HEK293 (cell line): Measurements from ENCODE around the gene SARNP.

Source experiments
- CTCF ChIA-PET: fragments of 350-600 bp; formaldehyde crosslinking; extraction: SDS; loops from one replicate; lab custom pipeline; 2021; ENCODE audit warnings: antibody characterized with exemption; lab: Yijun Ruan, JAX
- POLR2A ChIA-PET: fragments of 300-600 bp; formaldehyde crosslinking; extraction: SDS; loops from one replicate; lab custom pipeline; 2020; ENCODE audit warnings: antibody characterized with exemption, inconsistent platforms; lab: Yijun Ruan, JAX
- H3K27ac ChIP-seq: fragments of 200-500 bp; sonication (Bioruptor generic); 2 replicates; pipeline ENCODE4 v1.5.1; 2014; ENCODE audit warnings: low read depth, low read length, control low read depth, inconsistent platforms; ENCODE audit errors: extremely low read depth
- H3K36me3 ChIP-seq, 2 experiments: fragments of 200-500 bp in 1 of 2; sonication (Bioruptor generic) in 1 of 2; 1 replicate in 1 of 2; 2 replicates in 1 of 2; pipeline ENCODE4 v1.5.1; 2014 to 2017; ENCODE audit warnings: inconsistent platforms in 2 of 2, low read length in 2 of 2; ENCODE audit not compliant: control insufficient read depth in 2 of 2, insufficient read depth in 1 of 2
- H3K4me1 ChIP-seq: fragments of 200-500 bp; sonication (Bioruptor generic); 2 replicates; pipeline ENCODE4 v1.5.1; 2014; ENCODE audit warnings: mild to moderate bottlenecking, low read length, inconsistent platforms; ENCODE audit not compliant: control insufficient read depth, insufficient read depth
- H3K4me3 ChIP-seq: 2 replicates; pipeline ENCODE4 v1.5.1; 2011; ENCODE audit warnings: low read depth, mild to moderate bottlenecking, control low read depth, low read length, moderate library complexity
- H3K9me3 ChIP-seq: fragments of 200-500 bp; sonication (Bioruptor generic); 2 replicates; pipeline ENCODE4 v1.5.1; 2014; ENCODE audit warnings: low read depth, low read length, inconsistent platforms; ENCODE audit not compliant: control insufficient read depth, insufficient read depth
- CTCF ChIP-seq: fragments of 450-650 bp; formaldehyde crosslinking; IDR thresholded peaks from 2 replicates; pipeline ENCODE4 v1.5.1; 2016; ENCODE audit warnings: missing biosample characterization, missing genetic modification characterization
- IKZF3 ChIP-seq: fragments of 450-650 bp; IDR thresholded peaks from 2 replicates; pipeline ENCODE4 v1.5.0; 2018; ENCODE audit warnings: missing biosample characterization, mild to moderate bottlenecking, missing genetic modification characterization, moderate library complexity
- KLF16 ChIP-seq: fragments of 450-650 bp; formaldehyde crosslinking; IDR thresholded peaks from 2 replicates; pipeline ENCODE4 v1.5.1; 2017; ENCODE audit warnings: missing biosample characterization, missing genetic modification characterization
- MZF1 ChIP-seq: fragments of 450-650 bp; formaldehyde crosslinking; IDR thresholded peaks from 2 replicates; pipeline ENCODE4 v1.5.1; 2017; ENCODE audit warnings: missing biosample characterization, missing genetic modification characterization, borderline replicate concordance
- TCF7L2 ChIP-seq: IDR thresholded peaks from 2 replicates; pipeline ENCODE4 v1.6.1; 2011; ENCODE audit warnings: low read depth, mild to moderate bottlenecking, inconsistent platforms, low read length, moderate library complexity, borderline replicate concordance
- YY2 ChIP-seq: fragments of 450-650 bp; formaldehyde crosslinking; IDR thresholded peaks from 2 replicates; pipeline ENCODE4 v1.5.1; 2016; ENCODE audit warnings: missing biosample characterization, missing genetic modification characterization
- ZBTB48 ChIP-seq: fragments of 450-650 bp; formaldehyde crosslinking; IDR thresholded peaks from 2 replicates; pipeline ENCODE4 v1.5.1; 2016; ENCODE audit warnings: missing biosample characterization, missing genetic modification characterization
- ZEB2 ChIP-seq: fragments of 450-650 bp; formaldehyde crosslinking; IDR thresholded peaks from 2 replicates; pipeline ENCODE4 v1.5.1; 2016; ENCODE audit warnings: missing biosample characterization, missing genetic modification characterization
- ZNF114 ChIP-seq: fragments of 450-650 bp; formaldehyde crosslinking; IDR thresholded peaks from 2 replicates; pipeline ENCODE4 v1.5.0; 2017; ENCODE audit warnings: missing biosample characterization, missing genetic modification characterization
- ZNF140 ChIP-seq: fragments of 450-650 bp; formaldehyde crosslinking; IDR thresholded peaks from 2 replicates; pipeline ENCODE4 v1.5.1; 2016; ENCODE audit warnings: missing biosample characterization, missing genetic modification characterization
- ZNF248 ChIP-seq: fragments of 450-650 bp; formaldehyde crosslinking; IDR thresholded peaks from 2 replicates; pipeline ENCODE4 v1.5.1; 2017; ENCODE audit warnings: missing biosample characterization, missing genetic modification characterization
- ZNF274 ChIP-seq, 2 experiments: fragments of 200-500 bp in 1 of 2; fragments of 450-650 bp in 1 of 2; sonication (Bioruptor generic) in 1 of 2; formaldehyde crosslinking in 1 of 2; IDR thresholded peaks; 2 replicates each; pipeline versions ENCODE4 v1.5.1 to v1.6.1; 2014 to 2016; ENCODE audit warnings: borderline replicate concordance in 1 of 2, inconsistent platforms in 1 of 2, low read length in 1 of 2, missing biosample characterization in 1 of 2, missing genetic modification characterization in 1 of 2
- ZNF510 ChIP-seq: fragments of 450-650 bp; formaldehyde crosslinking; IDR thresholded peaks from 2 replicates; pipeline ENCODE4 v1.5.1; 2018; ENCODE audit warnings: mild to moderate bottlenecking, missing genetic modification characterization, missing biosample characterization; ENCODE audit not compliant: insufficient replicate concordance
- ZNF580 ChIP-seq: fragments of 450-650 bp; formaldehyde crosslinking; IDR thresholded peaks from 2 replicates; pipeline ENCODE4 v1.5.1; 2016; ENCODE audit warnings: missing biosample characterization, missing genetic modification characterization
- ZNF660 ChIP-seq: fragments of 450-650 bp; IDR thresholded peaks from 2 replicates; pipeline ENCODE4 v1.5.1; 2018; ENCODE audit warnings: missing biosample characterization, mild to moderate bottlenecking, missing genetic modification characterization
- ZSCAN5A ChIP-seq: fragments of 450-650 bp; formaldehyde crosslinking; IDR thresholded peaks from 2 replicates; pipeline ENCODE4 v1.5.1; 2016; ENCODE audit warnings: missing biosample characterization, missing genetic modification characterization
- TF ChIP-seq, protein P1 (sequence below): fragments of 450-650 bp; formaldehyde crosslinking; IDR thresholded peaks from 2 replicates; pipeline ENCODE4 v1.5.1; 2016; ENCODE audit warnings: missing biosample characterization, missing genetic modification characterization
- TF ChIP-seq, protein P2 (sequence below): fragments of 450-650 bp; formaldehyde crosslinking; IDR thresholded peaks from 2 replicates; pipeline ENCODE4 v1.5.1; 2016; ENCODE audit warnings: missing biosample characterization, missing genetic modification characterization, borderline replicate concordance
- TF ChIP-seq, protein P3 (sequence below): fragments of 450-650 bp; formaldehyde crosslinking; IDR thresholded peaks from 2 replicates; pipeline ENCODE4 v1.5.1; 2016; ENCODE audit warnings: missing biosample characterization, missing genetic modification characterization

The SARNP gene

DNA sequence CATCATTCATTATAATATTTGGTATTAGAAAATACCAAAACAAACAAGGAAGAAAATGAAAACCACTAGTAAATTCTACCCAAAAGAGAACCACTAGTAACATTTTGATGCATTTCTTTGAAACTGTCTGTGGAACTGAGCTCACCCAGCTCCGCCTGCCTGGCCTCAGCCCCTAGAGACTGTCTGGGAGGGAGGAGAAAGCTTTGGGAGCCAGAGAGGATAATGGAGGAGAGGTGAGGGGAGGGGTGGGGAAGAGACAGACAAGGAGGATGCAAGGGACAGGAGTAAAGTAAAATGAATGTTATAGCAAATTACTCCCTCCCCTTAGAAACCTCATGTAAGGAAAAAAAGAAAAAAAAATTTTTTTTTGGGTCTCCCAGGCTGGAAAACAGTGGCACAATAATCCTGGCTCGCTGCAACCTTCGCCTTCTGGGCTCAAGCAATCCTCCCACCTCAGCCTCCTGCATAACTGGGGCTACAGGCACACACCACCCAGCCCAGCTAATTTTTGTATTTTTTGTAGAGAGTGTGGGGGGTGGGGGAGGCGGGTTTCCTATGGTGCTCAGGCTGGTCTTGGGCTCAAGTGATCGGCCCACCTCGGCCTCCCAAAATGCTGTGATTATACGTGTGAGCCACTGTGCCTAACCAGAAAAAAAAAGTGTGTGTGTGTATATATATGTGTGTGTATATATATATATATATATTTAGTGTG, 28.4 kb upstream of the SARNP start:
- H3K4me3 ChIP-seq = no peak overlapping the region
- TF ChIP-seq ZSCAN5A (tag by site-specific recombination) (no peak), ZNF140 (tag by site-specific recombination) (no peak), ZNF248 (no peak), KLF16 (tag by site-specific recombination) (no peak), YY2 (no peak), CTCF (no peak), TCF7L2 (no peak), ZNF274 (IDR thresholded peaks at IDR 0.05; ENCODE audit: low read length) (no peak), ZNF274 (tag by site-specific recombination; IDR thresholded peaks at IDR 0.05; ENCODE audit: borderline replicate concordance) (no peak), MZF1 (no peak), IKZF3 (no peak)
- TF ChIP-seq, protein P1, sequence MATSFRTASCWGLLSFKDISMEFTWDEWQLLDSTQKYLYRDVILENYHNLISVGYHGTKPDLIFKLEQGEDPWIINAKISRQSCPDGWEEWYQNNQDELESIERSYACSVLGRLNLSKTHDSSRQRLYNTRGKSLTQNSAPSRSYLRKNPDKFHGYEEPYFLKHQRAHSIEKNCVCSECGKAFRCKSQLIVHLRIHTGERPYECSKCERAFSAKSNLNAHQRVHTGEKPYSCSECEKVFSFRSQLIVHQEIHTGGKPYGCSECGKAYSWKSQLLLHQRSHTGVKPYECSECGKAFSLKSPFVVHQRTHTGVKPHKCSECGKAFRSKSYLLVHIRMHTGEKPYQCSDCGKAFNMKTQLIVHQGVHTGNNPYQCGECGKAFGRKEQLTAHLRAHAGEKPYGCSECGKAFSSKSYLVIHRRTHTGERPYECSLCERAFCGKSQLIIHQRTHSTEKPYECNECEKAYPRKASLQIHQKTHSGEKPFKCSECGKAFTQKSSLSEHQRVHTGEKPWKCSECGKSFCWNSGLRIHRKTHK (tag by site-specific recombination) = no peak
- TF ChIP-seq, all 188 proteins: peak for 0
- no peaks in the 10 kb centered on the region for H3K36me3 ChIP-seq
- H3K9me3 ChIP-seq = no peaks in the 10 kb centered on the region
- ChIA-PET CTCF (interaction anchor here (0.7 kb wide), 2 partner anchors 76 to 91 kb away, joined by 3 to 5 read pairs; no protein-coding TSS in a partner anchor), POLR2A (interaction anchor here (0.6 to 2.7 kb wide), 3 partner anchors 16 to 259 kb away, joined by 3 to 21 read pairs (median 14); partner anchors contain the start of genes DNAJC14, ORMDL2 and SARNP)
- no peaks in the 10 kb centered on the region; the same call in 1 of the 2 replicates for H3K4me1 ChIP-seq
- H3K27ac ChIP-seq = no peak overlapping the region

DNA sequence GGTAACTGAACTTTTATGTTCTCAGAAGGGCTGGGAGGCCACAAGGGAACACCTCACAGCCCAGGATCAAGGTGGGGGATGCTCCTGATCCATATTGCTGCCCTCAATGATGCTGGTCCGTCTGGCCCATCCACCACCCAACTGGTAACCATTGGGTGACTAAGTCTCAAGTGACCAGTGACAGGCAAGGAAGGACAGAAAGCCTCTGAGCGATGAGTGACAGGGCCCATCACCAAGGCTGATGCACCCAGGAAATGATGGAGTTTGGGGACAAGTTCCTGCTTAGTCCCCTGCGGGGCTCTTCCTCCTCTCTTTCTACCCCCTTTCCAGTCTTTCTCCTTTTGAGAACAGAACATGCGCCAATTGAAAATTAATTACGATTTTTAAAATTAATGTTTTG, 27.8 kb upstream of the SARNP start:
- CTCF ChIA-PET = interaction anchor here (0.7 kb wide), 2 partner anchors 77 to 91 kb away, joined by 3 to 5 read pairs; no protein-coding TSS in a partner anchor
- POLR2A ChIA-PET = interaction anchor here (0.6 kb wide), 1 partner anchor 260 kb away, joined by 3 read pairs; no protein-coding TSS in a partner anchor
- H3K27ac ChIP-seq = no peak overlapping the region

More for the DNA sequence above, 27.8 kb upstream of the SARNP start:
- Histone ChIP-seq H3K9me3 (no peaks in the 10 kb centered on the region), H3K4me3 (no peak overlapping the region), H3K36me3 (no peaks in the 10 kb centered on the region), H3K4me1 (no peaks in the 10 kb centered on the region; the same call in 1 of the 2 replicates)
- TF ChIP-seq ZBTB48 (tag by site-specific recombination) (no peak), ZNF660 (tag by site-specific recombination) (no peak), ZNF140 (tag by site-specific recombination) (no peak), ZNF114 (tag by site-specific recombination) (no peak), ZNF580 (tag by site-specific recombination) (no peak), ZEB2 (tag by site-specific recombination) (no peak), ZNF510 (tag by site-specific recombination) (no peak)
- TF ChIP-seq, protein P2, sequence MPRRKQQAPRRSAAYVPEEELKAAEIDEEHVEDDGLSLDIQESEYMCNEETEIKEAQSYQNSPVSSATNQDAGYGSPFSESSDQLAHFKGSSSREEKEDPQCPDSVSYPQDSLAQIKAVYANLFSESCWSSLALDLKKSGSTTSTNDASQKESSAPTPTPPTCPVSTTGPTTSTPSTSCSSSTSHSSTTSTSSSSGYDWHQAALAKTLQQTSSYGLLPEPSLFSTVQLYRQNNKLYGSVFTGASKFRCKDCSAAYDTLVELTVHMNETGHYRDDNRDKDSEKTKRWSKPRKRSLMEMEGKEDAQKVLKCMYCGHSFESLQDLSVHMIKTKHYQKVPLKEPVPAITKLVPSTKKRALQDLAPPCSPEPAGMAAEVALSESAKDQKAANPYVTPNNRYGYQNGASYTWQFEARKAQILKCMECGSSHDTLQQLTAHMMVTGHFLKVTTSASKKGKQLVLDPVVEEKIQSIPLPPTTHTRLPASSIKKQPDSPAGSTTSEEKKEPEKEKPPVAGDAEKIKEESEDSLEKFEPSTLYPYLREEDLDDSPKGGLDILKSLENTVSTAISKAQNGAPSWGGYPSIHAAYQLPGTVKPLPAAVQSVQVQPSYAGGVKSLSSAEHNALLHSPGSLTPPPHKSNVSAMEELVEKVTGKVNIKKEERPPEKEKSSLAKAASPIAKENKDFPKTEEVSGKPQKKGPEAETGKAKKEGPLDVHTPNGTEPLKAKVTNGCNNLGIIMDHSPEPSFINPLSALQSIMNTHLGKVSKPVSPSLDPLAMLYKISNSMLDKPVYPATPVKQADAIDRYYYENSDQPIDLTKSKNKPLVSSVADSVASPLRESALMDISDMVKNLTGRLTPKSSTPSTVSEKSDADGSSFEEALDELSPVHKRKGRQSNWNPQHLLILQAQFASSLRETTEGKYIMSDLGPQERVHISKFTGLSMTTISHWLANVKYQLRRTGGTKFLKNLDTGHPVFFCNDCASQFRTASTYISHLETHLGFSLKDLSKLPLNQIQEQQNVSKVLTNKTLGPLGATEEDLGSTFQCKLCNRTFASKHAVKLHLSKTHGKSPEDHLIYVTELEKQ (tag by site-specific recombination) = no peak
- TF ChIP-seq, protein P3, sequence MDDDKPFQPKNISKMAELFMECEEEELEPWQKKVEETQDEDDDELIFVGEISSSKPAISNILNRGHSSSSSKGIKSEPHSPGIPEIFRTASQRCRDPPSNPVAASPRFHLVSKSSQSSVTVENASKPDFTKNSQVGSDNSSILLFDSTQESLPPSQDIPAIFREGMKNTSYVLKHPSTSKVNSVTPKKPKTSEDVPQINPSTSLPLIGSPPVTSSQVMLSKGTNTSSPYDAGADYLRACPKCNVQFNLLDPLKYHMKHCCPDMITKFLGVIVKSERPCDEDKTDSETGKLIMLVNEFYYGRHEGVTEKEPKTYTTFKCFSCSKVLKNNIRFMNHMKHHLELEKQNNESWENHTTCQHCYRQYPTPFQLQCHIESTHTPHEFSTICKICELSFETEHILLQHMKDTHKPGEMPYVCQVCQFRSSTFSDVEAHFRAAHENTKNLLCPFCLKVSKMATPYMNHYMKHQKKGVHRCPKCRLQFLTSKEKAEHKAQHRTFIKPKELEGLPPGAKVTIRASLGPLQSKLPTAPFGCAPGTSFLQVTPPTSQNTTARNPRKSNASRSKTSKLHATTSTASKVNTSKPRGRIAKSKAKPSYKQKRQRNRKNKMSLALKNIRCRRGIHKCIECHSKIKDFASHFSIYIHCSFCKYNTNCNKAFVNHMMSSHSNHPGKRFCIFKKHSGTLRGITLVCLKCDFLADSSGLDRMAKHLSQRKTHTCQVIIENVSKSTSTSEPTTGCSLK (tag by site-specific recombination) = no peak
- TF ChIP-seq, protein P1 (tag by site-specific recombination) = no peak
